Endodermal cell (in vitro differentiated cells): Measurements from ENCODE around the gene SRGAP2. TPM values are rescaled to one million over a fixed set of nuclear protein-coding genes. Genes with fewer than 3 reads are reported as not detected.
A peak's percentile ranks its signal among the peaks of the same experiment; 100 is the strongest.
"Not testable (repeated sequence)": the region's sequence is repeated elsewhere in the genome, so short reads cannot be mapped to it uniquely, and the experiment has no call there.

Experiments used
- DNase-seq: peaks from one replicate; pipeline ENCODE4 v3.0.0-alpha.2; 2017
- H3K27ac ChIP-seq: 2 replicates; pipeline ENCODE4 v1.5.1; 2013; ENCODE audit warnings: mild to moderate bottlenecking, low read depth, low read length, moderate library complexity
- H3K27me3 ChIP-seq: 2 replicates; pipeline ENCODE4 v1.6.1; 2013; ENCODE audit warnings: mild to moderate bottlenecking, low read length, moderate library complexity; ENCODE audit not compliant: insufficient read depth, control insufficient read depth, poor library complexity, severe bottlenecking
- H3K36me3 ChIP-seq: 2 replicates; pipeline ENCODE4 v1.7.0; 2013; ENCODE audit warnings: mild to moderate bottlenecking, low read length, moderate library complexity; ENCODE audit not compliant: control insufficient read depth, insufficient read depth
- H3K4me1 ChIP-seq: one replicate; pipeline ENCODE4 v1.7.0; 2013; ENCODE audit warnings: low read length; ENCODE audit not compliant: control insufficient read depth, insufficient read depth
- H3K4me3 ChIP-seq: 2 replicates; pipeline ENCODE4 v1.5.1; 2013; ENCODE audit warnings: mild to moderate bottlenecking, low read length, moderate library complexity
- H3K9ac ChIP-seq: 2 replicates; pipeline ENCODE4 v1.6.1; 2013; ENCODE audit warnings: mild to moderate bottlenecking, low read length, moderate library complexity; ENCODE audit not compliant: poor library complexity, severe bottlenecking; ENCODE audit errors: extremely low read depth
- H3K9me3 ChIP-seq: 2 replicates; pipeline ENCODE4 v1.6.1; 2013; ENCODE audit warnings: mild to moderate bottlenecking, low read length, moderate library complexity; ENCODE audit not compliant: control insufficient read depth
- H3K27ac Mint-ChIP-seq: 2 replicates; pipeline ENCODE4 v1.8.0; 2020; ENCODE audit warnings: mixed read lengths
- H3K27me3 Mint-ChIP-seq: 2 replicates; pipeline ENCODE4 v1.8.0; 2021; ENCODE audit warnings: mild to moderate bottlenecking, mixed read lengths; ENCODE audit not compliant: insufficient read depth
- H3K36me3 Mint-ChIP-seq: 2 replicates; pipeline ENCODE4 v1.8.0; 2020; ENCODE audit warnings: low read depth, mixed read lengths
- H3K4me1 Mint-ChIP-seq: 2 replicates; pipeline ENCODE4 v1.8.0; 2020; ENCODE audit warnings: mixed read lengths
- H3K4me3 Mint-ChIP-seq: 2 replicates; pipeline ENCODE4 v1.8.0; 2020; ENCODE audit warnings: mild to moderate bottlenecking, moderate library complexity, mixed read lengths
- H3K9me3 Mint-ChIP-seq: 2 replicates; pipeline ENCODE4 v1.8.0; 2020; ENCODE audit warnings: mild to moderate bottlenecking, mixed read lengths
- WGBS, 2 experiments: methylation state at CpG; one replicate each; pipeline versions ENCODE4 v1.1.5 to v1.1.7; 2013; ENCODE audit warnings: missing lambda C conversion rate in 2 of 2, mixed read lengths in 1 of 2; ENCODE audit not compliant: insufficient coverage in 1 of 2, insufficient read length in 1 of 2; 5-methylcytosine and 5-hydroxymethylcytosine counted together
- total RNA-seq, 2 donors: library from RNA; stranded (reverse); fragmentation: NEBNext Ultra II Directional in 1 of 2; extraction: Animal tissue kit (Norgen Biotek cat#: 25700) in 1 of 2; gene quantifications; 2 replicates in 1 of 2; 3 replicates in 1 of 2; pipeline ENCODE4 v1.2.1, GENCODE V29; 2021

Gene SRGAP2
- total RNA-seq, 2 donors from 2014 or later, result 112 to 131 TPM

- H3K27me3 ChIP-seq, H3K27ac Mint-ChIP-seq, H3K27me3 Mint-ChIP-seq, H3K9me3 ChIP-seq, H3K4me1 Mint-ChIP-seq, H3K4me1 ChIP-seq, H3K9ac ChIP-seq, H3K27ac ChIP-seq, H3K9me3 Mint-ChIP-seq, H3K36me3 ChIP-seq, H3K36me3 Mint-ChIP-seq, H3K4me3 ChIP-seq: not testable (repeated sequence)
- 0% methylated on average over 10 to 18 of the region's 36 CpGs for WGBS, 2 experiments
- DNase-seq, result peak; percentile 98
- H3K4me3 Mint-ChIP-seq, result peak within 1 kb of the TSS; percentile 67
These were observed 465 bp upstream of the SRGAP2 start, which contains the start of gene FAM72A for GRCh38 chr1:206202789-206203363. FAM72A (minus strand) TSS chr1:206202839; CDS start chr1:206202025, 814 bp downstream.

- H3K4me3 ChIP-seq, H3K9me3 ChIP-seq, H3K9ac ChIP-seq, H3K4me1 Mint-ChIP-seq, H3K27me3 ChIP-seq, H3K27ac ChIP-seq, DNase-seq, H3K4me1 ChIP-seq, H3K9me3 Mint-ChIP-seq, H3K27ac Mint-ChIP-seq, H3K36me3 ChIP-seq, H3K36me3 Mint-ChIP-seq, H3K27me3 Mint-ChIP-seq: not testable (repeated sequence)
- no CpG with 5 or more reads among the region's 25 CpGs for WGBS, 2 experiments
- peak overlapping the region; percentile 67 for H3K4me3 Mint-ChIP-seq
These were observed 794 bp downstream of the SRGAP2 start for GRCh38 chr1:206204159-206204511.

- H3K36me3 Mint-ChIP-seq, H3K4me1 ChIP-seq, H3K27me3 Mint-ChIP-seq, H3K9me3 ChIP-seq, H3K36me3 ChIP-seq, H3K27me3 ChIP-seq, H3K27ac ChIP-seq, H3K4me1 Mint-ChIP-seq, H3K9me3 Mint-ChIP-seq, H3K9ac ChIP-seq, H3K4me3 ChIP-seq: not testable (repeated sequence)
- DNase-seq, result peak; percentile 46
- WGBS, 2 experiments, result 0% methylated on average over 7 of the region's 25 CpGs; no CpG with 5 or more reads in 1 of the 2 experiments
- H3K4me3 Mint-ChIP-seq, result peak overlapping the region; percentile 67
- peak overlapping the region; percentile 74 for H3K27ac Mint-ChIP-seq
These were observed 1.5 kb downstream of the SRGAP2 start for GRCh38 chr1:206204871-206205270.

GRCh38 chr1:206205569-206205968 is 2.2 kb downstream of the SRGAP2 start:
- H3K4me1 Mint-ChIP-seq, H3K9ac ChIP-seq, H3K36me3 Mint-ChIP-seq, H3K9me3 Mint-ChIP-seq, H3K27me3 ChIP-seq, H3K4me3 Mint-ChIP-seq, H3K9me3 ChIP-seq, H3K36me3 ChIP-seq, H3K27me3 Mint-ChIP-seq, H3K4me1 ChIP-seq, H3K27ac ChIP-seq, DNase-seq, H3K27ac Mint-ChIP-seq: not testable (repeated sequence)
- H3K4me3 ChIP-seq, result peak overlapping the region; percentile 53
- WGBS, 2 experiments, result no CpG with 5 or more reads among the region's 31 CpGs

GRCh38 chr1:206210802-206211201 is 7.5 kb downstream of the SRGAP2 start:
- not testable (repeated sequence) for H3K9me3 ChIP-seq, H3K27me3 ChIP-seq, H3K36me3 Mint-ChIP-seq, H3K27me3 Mint-ChIP-seq, H3K4me3 Mint-ChIP-seq, H3K9me3 Mint-ChIP-seq, H3K4me3 ChIP-seq, H3K4me1 Mint-ChIP-seq, DNase-seq, H3K36me3 ChIP-seq, H3K9ac ChIP-seq, H3K27ac ChIP-seq, H3K4me1 ChIP-seq, H3K27ac Mint-ChIP-seq
- WGBS, 2 experiments, result no CpG with 5 or more reads among the region's 1 CpG

GRCh38 chr1:206215600-206216392 is 12.5 kb downstream of the SRGAP2 start:
- not testable (repeated sequence) for H3K27me3 ChIP-seq, H3K36me3 ChIP-seq, H3K4me3 Mint-ChIP-seq, H3K36me3 Mint-ChIP-seq, H3K4me1 Mint-ChIP-seq, H3K9ac ChIP-seq, H3K9me3 ChIP-seq, H3K4me1 ChIP-seq, H3K9me3 Mint-ChIP-seq, H3K4me3 ChIP-seq, DNase-seq, H3K27ac Mint-ChIP-seq, H3K27me3 Mint-ChIP-seq, H3K27ac ChIP-seq
- WGBS, 2 experiments, result 89 to 93% methylated on average over 1 to 3 of the region's 7 CpGs

GRCh38 chr1:206218285-206218684 is 14.9 kb downstream of the SRGAP2 start:
- H3K9ac ChIP-seq, H3K27ac Mint-ChIP-seq, H3K9me3 Mint-ChIP-seq, H3K36me3 ChIP-seq, H3K27me3 ChIP-seq, H3K36me3 Mint-ChIP-seq, H3K4me3 ChIP-seq, H3K27me3 Mint-ChIP-seq, DNase-seq, H3K4me1 Mint-ChIP-seq, H3K9me3 ChIP-seq, H3K27ac ChIP-seq, H3K4me1 ChIP-seq, H3K4me3 Mint-ChIP-seq: not testable (repeated sequence)
- 100% methylated on average over 2 of the region's 3 CpGs; no CpG with 5 or more reads in 1 of the 2 experiments for WGBS, 2 experiments
